Thyroid gland (tissue), 4 donors: ENCODE measurements around the gene ENPP3. TPM values are rescaled to one million over a fixed set of nuclear protein-coding genes. Genes with fewer than 3 reads are reported as not detected.
"Not testable (repeated sequence)": the region's sequence is repeated elsewhere in the genome, so short reads cannot be mapped to it uniquely, and the experiment has no call there.

Experiments used
- DNase-seq, 2 donors: peaks; one replicate each; pipeline ENCODE4 v3.0.0-alpha.2; 2019
- H3K27ac ChIP-seq, 3 donors: fragments of 200-600 bp; sonication (generic); 1 replicate in 2 of 3; 2 replicates in 1 of 3; pipeline ENCODE4 v1.5.1; 2016 to 2019; ENCODE audit warnings: mild to moderate bottlenecking in 1 of 3, moderate library complexity in 1 of 3
- H3K27me3 ChIP-seq: fragments of 200-600 bp; sonication (generic); one replicate; pipeline ENCODE4 v1.5.1; 2019
- H3K36me3 ChIP-seq, 2 donors: fragments of 200-600 bp; sonication (generic); one replicate each; pipeline ENCODE4 v1.5.1; 2016 to 2019
- H3K4me1 ChIP-seq, 2 donors: fragments of 200-600 bp; sonication (generic); one replicate each; pipeline ENCODE4 v1.5.1; 2017 to 2019
- H3K4me3 ChIP-seq, 3 donors: fragments of 200-600 bp; sonication (generic); replicated peaks in 1 of 3; 1 replicate in 2 of 3; 2 replicates in 1 of 3; pipeline ENCODE4 v1.5.1; 2016; ENCODE audit warnings: mild to moderate bottlenecking in 1 of 3
- H3K9me3 ChIP-seq: fragments of 200-600 bp; sonication (generic); one replicate; pipeline ENCODE4 v1.5.1; 2017
- POLR2A ChIP-seq, 2 donors: fragments of 450-650 bp; IDR thresholded peaks; one replicate each; pipeline ENCODE4 v1.6.1; 2017; ENCODE audit warnings: antibody characterized with exemption in 2 of 2, mild to moderate bottlenecking in 2 of 2, moderate library complexity in 1 of 2
- WGBS, 2 donors: methylation state at CpG; one replicate each; pipeline ENCODE4 v1.1.5; 2017; 5-methylcytosine and 5-hydroxymethylcytosine counted together
- intact Hi-C: fragments of 100-400 bp; cut with DNase I; formaldehyde crosslinking; loops from one replicate; pipeline ENCODE4 v1.15.1; 2023
- total RNA-seq, 4 donors: library from RNA; depleted of rRNA; stranded (reverse); fragments of >200 nt; gene quantifications; one replicate each; pipeline ENCODE4 v1.2.3, GENCODE V29; 2016
- TF ChIP-seq, protein P1 (sequence below), 6 experiments: fragments of 200-600 bp in 3 of 6; fragments of 450-650 bp in 3 of 6; sonication (generic) in 3 of 6; IDR thresholded peaks; one replicate each; pipeline ENCODE4 v1.5.1; 2016 to 2019; ENCODE audit warnings: antibody characterized with exemption in 6 of 6, mild to moderate bottlenecking in 2 of 6, inconsistent platforms in 1 of 6, moderate library complexity in 1 of 6

ENPP3 gene
- total RNA-seq, 4 donors from 2014 or later: 0.29 to 2.1 (median 0.85) TPM

DNA sequence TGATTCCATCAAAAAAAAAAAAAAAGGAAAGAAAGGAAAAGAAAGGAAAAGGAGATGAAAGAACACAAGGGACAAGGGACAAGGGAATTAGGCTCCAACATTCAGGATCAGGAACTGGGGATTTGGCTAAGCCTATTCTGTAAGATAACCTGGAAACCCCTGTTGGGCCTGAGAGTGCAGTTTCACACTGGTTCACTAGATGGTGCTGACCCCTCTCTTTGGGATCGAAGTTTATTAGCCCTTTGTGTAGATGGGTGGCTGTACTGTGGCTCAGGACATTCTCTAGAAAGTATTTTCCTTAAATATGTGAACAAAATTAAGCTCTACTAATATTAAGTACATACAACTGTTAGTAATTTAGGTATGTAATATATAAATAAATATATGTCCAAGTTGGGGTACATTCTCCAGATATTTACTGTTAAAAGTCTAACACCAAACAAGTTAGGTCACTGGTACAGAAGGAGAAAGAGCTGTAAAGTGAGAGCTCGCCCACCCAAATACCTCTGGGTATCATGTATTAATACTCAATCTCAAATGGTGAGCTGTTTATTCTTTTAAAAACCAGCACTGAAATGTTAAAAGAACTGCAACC, 57.8 kb downstream of the ENPP3 start:
- Histone ChIP-seq H3K36me3 (no peaks in the 10 kb centered on the region), H3K27me3 (no peaks in the 10 kb centered on the region), H3K4me3 (no peak overlapping the region), H3K9me3 (no peaks in the 10 kb centered on the region), H3K4me1 (no peaks in the 10 kb centered on the region), H3K27ac (no peak overlapping the region)
- intact Hi-C loops: no loop called here
- TF ChIP-seq, protein P1, sequence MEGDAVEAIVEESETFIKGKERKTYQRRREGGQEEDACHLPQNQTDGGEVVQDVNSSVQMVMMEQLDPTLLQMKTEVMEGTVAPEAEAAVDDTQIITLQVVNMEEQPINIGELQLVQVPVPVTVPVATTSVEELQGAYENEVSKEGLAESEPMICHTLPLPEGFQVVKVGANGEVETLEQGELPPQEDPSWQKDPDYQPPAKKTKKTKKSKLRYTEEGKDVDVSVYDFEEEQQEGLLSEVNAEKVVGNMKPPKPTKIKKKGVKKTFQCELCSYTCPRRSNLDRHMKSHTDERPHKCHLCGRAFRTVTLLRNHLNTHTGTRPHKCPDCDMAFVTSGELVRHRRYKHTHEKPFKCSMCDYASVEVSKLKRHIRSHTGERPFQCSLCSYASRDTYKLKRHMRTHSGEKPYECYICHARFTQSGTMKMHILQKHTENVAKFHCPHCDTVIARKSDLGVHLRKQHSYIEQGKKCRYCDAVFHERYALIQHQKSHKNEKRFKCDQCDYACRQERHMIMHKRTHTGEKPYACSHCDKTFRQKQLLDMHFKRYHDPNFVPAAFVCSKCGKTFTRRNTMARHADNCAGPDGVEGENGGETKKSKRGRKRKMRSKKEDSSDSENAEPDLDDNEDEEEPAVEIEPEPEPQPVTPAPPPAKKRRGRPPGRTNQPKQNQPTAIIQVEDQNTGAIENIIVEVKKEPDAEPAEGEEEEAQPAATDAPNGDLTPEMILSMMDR (IDR thresholded peaks at IDR 0.05): peak; percentile 15 to 92 (median 70)
- TF ChIP-seq POLR2A (IDR thresholded peaks at IDR 0.05): no peak
- 45 to 50% methylated on average over 2 of the region's 2 CpGs for WGBS, 2 donors
- peak; percentile 42 to 54 for DNase-seq

DNA sequence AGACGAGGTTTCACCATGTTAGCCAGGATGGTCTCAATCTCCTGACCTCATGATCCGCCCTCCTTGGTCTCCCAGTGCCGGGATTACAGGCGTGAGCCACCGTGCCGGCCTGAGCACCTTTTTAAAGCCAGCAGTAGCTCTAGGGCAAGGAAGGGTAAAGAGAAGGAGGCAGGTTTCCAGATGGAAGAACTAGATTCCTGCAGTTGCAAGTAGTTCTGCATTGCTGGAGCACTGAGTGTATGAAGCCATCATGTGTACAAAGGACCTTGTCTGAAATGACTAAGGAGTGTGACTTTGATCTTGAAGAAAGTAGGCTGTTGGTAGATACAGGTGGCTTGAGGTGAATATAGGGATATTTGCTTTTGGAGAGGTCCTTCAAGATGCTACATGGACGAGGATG, 59.9 kb downstream of the ENPP3 start:
- Histone ChIP-seq H3K4me1 (no peaks in the 10 kb centered on the region), H3K9me3 (no peaks in the 10 kb centered on the region), H3K36me3 (no peaks in the 10 kb centered on the region), H3K27ac (no peak overlapping the region), H3K27me3 (no peaks in the 10 kb centered on the region), H3K4me3 (no peak overlapping the region)
- intact Hi-C loops: no loop called here
- 90 to 95% methylated on average over 7 of the region's 7 CpGs for WGBS, 2 donors
- no peak for TF ChIP-seq POLR2A (IDR thresholded peaks at IDR 0.05)
- TF ChIP-seq, protein P1 (IDR thresholded peaks at IDR 0.05): no peak
- no peak for DNase-seq

GRCh38 chr6:131700851-131701250, 63.7 kb downstream of the ENPP3 start:
- H3K4me3 ChIP-seq, H3K36me3 ChIP-seq, DNase-seq, intact Hi-C loops, H3K27me3 ChIP-seq, H3K9me3 ChIP-seq, H3K27ac ChIP-seq, H3K4me1 ChIP-seq: not testable (repeated sequence)
- no CpG with 5 or more reads among the region's 14 CpGs for WGBS, 2 donors

GRCh38 chr6:131703905-131704304, 66.8 kb downstream of the ENPP3 start:
- H3K27me3 ChIP-seq: not testable (repeated sequence)

GRCh38 chr6:131710917-131711316, 73.8 kb downstream of the ENPP3 start, which contains the start of gene CTAGE9:
TSS of gene CTAGE9 (minus strand) at chr6:131711017. CDS start at chr6:131711017, 0 bp downstream.
- DNase-seq, H3K27me3 ChIP-seq, H3K4me3 ChIP-seq, H3K4me1 ChIP-seq, H3K9me3 ChIP-seq, H3K27ac ChIP-seq, H3K36me3 ChIP-seq, intact Hi-C loops: not testable (repeated sequence)
- 97 to 100% methylated on average over 4 to 5 of the region's 18 CpGs for WGBS, 2 donors

More at GRCh38 chr6:131703905-131704304, 66.8 kb downstream of the ENPP3 start:
- H3K4me3 ChIP-seq, H3K9me3 ChIP-seq, H3K36me3 ChIP-seq, H3K27ac ChIP-seq, DNase-seq, intact Hi-C loops, H3K4me1 ChIP-seq: not testable (repeated sequence)
- no CpG with 5 or more reads among the region's 2 CpGs for WGBS, 2 donors

DNA sequence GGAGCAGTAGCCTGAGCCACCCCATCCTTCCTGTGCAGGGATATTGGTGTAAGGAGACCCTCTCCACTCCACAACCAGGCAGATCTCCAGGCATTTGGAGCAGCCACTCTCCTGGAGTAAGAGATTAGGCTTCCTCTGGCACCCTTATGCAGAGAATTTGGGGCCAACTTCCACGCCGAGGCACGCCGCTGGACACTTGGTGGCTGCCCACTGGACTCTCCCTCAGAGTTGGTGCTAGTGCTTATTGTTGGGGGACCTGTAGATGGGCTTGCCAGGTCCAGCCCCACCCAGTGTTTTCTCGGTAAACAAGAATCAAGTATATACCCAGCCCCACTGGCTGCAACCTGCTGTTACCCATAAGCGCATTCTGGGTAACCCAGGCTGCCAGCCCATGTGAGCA, 78.5 kb downstream of the ENPP3 start:
- H3K36me3 ChIP-seq, H3K9me3 ChIP-seq, H3K4me3 ChIP-seq, DNase-seq, H3K27ac ChIP-seq, H3K4me1 ChIP-seq, H3K27me3 ChIP-seq, intact Hi-C loops: not testable (repeated sequence)
- 92 to 100% methylated on average over 2 to 5 of the region's 6 CpGs for WGBS, 2 donors

- no peak for DNase-seq
- no peaks in the 10 kb centered on the region for H3K36me3 ChIP-seq
- TF ChIP-seq, protein P1 (IDR thresholded peaks at IDR 0.05): no peak
- no peak overlapping the region for H3K27ac ChIP-seq
- WGBS, 2 donors: 91 to 92% methylated on average over 3 of the region's 3 CpGs
- no peaks in the 10 kb centered on the region for H3K27me3 ChIP-seq
- no peaks in the 10 kb centered on the region for H3K4me1 ChIP-seq
- intact Hi-C loops: no loop called here
- no peak overlapping the region for H3K4me3 ChIP-seq
- H3K9me3 ChIP-seq: no peaks in the 10 kb centered on the region
These were observed 80.9 kb downstream of the ENPP3 start for GRCh38 chr6:131717836-131718542.
